IMR-90 (cell line): ENCODE data around the gene TBC1D22A. TPM values are rescaled to one million over a fixed set of nuclear protein-coding genes. Genes with fewer than 3 reads are reported as not detected.

ENCODE experiments used
- ATAC-seq: fragments of 200-7000 bp; cut with Tn5 transposase; 2 replicates; pipeline ENCODE4 v1.9.1; 2020; ENCODE audit warnings: low read depth, mild to moderate bottlenecking, moderate library complexity
- BruUV-seq: library from RNA; stranded (reverse); fragments of 400-500 nt; replicated peaks from 2 replicates; lab custom pipeline; 2021; lab: Mats Ljungman, UMichigan
- CTCF ChIA-PET: fragments of 300-600 bp; formaldehyde crosslinking; extraction: SDS; loops from one replicate; lab custom pipeline; 2021; ENCODE audit warnings: antibody characterized with exemption; lab: Yijun Ruan, JAX
- POLR2A ChIA-PET: fragments of 300-600 bp; sonication (Branson Sonifier 250); formaldehyde crosslinking; loops from one replicate; lab custom pipeline; 2022; ENCODE audit warnings: antibody characterized with exemption; ENCODE audit not compliant: unreplicated experiment; lab: Charles Lee
- DNase-seq: peaks from one replicate; pipeline ENCODE4 v3.0.0; 2013
- H2AFZ ChIP-seq: replicated peaks from 2 replicates; pipeline ENCODE3; 2013; ENCODE audit warnings: low read length, mild to moderate bottlenecking; ENCODE audit not compliant: poor library complexity
- H2AK5ac ChIP-seq: 2 replicates; pipeline ENCODE4 v1.6.1; 2013; ENCODE audit warnings: low read depth, low read length, inconsistent platforms
- H2AK9ac ChIP-seq: replicated peaks from 2 replicates; pipeline ENCODE3; 2013; ENCODE audit warnings: mild to moderate bottlenecking, low read depth, low read length, moderate library complexity; ENCODE audit not compliant: poor library complexity
- H2BK120ac ChIP-seq: 2 replicates; pipeline ENCODE4 v1.6.1; 2013; ENCODE audit warnings: low read depth, low read length, inconsistent platforms
- H2BK15ac ChIP-seq: 3 replicates; pipeline ENCODE4 v1.6.1; 2013; ENCODE audit warnings: low read depth, low read length, inconsistent platforms
- H2BK20ac ChIP-seq: 2 replicates; pipeline ENCODE4 v1.6.1; 2013; ENCODE audit warnings: low read depth, mild to moderate bottlenecking, inconsistent platforms, low read length, moderate library complexity
- H2BK5ac ChIP-seq: 2 replicates; pipeline ENCODE4 v1.6.1; 2013; ENCODE audit warnings: mild to moderate bottlenecking, low read depth, low read length, inconsistent platforms; ENCODE audit not compliant: poor library complexity, severe bottlenecking
- H3K14ac ChIP-seq: replicated peaks from 2 replicates; pipeline ENCODE4 v1.6.1; 2013; ENCODE audit warnings: low read depth, low read length, inconsistent platforms
- H3K18ac ChIP-seq: 2 replicates; pipeline ENCODE4 v1.6.1; 2013; ENCODE audit warnings: low read depth, low read length, control low read depth
- H3K23ac ChIP-seq: 2 replicates; pipeline ENCODE4 v1.6.1; 2013; ENCODE audit warnings: low read depth, low read length, inconsistent platforms
- H3K27ac ChIP-seq: 2 replicates; pipeline ENCODE4 v1.5.1; 2013; ENCODE audit warnings: mild to moderate bottlenecking, control low read depth, low read length; ENCODE audit not compliant: insufficient read depth
- H3K27me3 ChIP-seq: 2 replicates; pipeline ENCODE4 v1.6.1; 2013; ENCODE audit warnings: low read length; ENCODE audit not compliant: control insufficient read depth, insufficient read depth
- H3K36me3 ChIP-seq: 2 replicates; pipeline ENCODE4 v1.6.1; 2013; ENCODE audit warnings: low read length, mixed read lengths; ENCODE audit not compliant: control insufficient read depth, insufficient read depth
- H3K4ac ChIP-seq: 2 replicates; pipeline ENCODE4 v1.6.1; 2013; ENCODE audit warnings: low read depth, low read length, inconsistent platforms
- H3K4me1 ChIP-seq: 2 replicates; pipeline ENCODE4 v1.6.1; 2013; ENCODE audit warnings: low read length, mixed read lengths; ENCODE audit not compliant: control insufficient read depth, insufficient read depth
- H3K4me2 ChIP-seq: 2 replicates; pipeline ENCODE4 v1.6.1; 2013; ENCODE audit warnings: low read depth, mild to moderate bottlenecking, control low read depth, low read length, moderate library complexity
- H3K4me3 ChIP-seq: 2 replicates; pipeline ENCODE4 v1.5.1; 2013; ENCODE audit warnings: low read depth, mild to moderate bottlenecking, control low read depth, low read length, moderate library complexity; ENCODE audit not compliant: insufficient read depth
- H3K56ac ChIP-seq: 2 replicates; pipeline ENCODE4 v1.6.1; 2013; ENCODE audit warnings: low read length, inconsistent platforms; ENCODE audit not compliant: insufficient read depth; ENCODE audit errors: extremely low read depth
- H3K79me1 ChIP-seq, 2 experiments: 2 replicates each; pipeline ENCODE4 v1.6.1; 2013; ENCODE audit warnings: low read length in 2 of 2, inconsistent platforms in 1 of 2, low read depth in 1 of 2
- H3K9ac ChIP-seq: 2 replicates; pipeline ENCODE4 v1.6.1; 2013; ENCODE audit warnings: low read depth, low read length, control low read depth
- H3K9me1 ChIP-seq: 2 replicates; pipeline ENCODE4 v1.6.1; 2013; ENCODE audit warnings: low read length, inconsistent platforms; ENCODE audit not compliant: insufficient read depth
- H3K9me3 ChIP-seq: 2 replicates; pipeline ENCODE4 v1.6.1; 2013; ENCODE audit warnings: low read length; ENCODE audit not compliant: control insufficient read depth, insufficient read depth
- H4K20me1 ChIP-seq: 2 replicates; pipeline ENCODE4 v1.6.1; 2013; ENCODE audit warnings: low read length, inconsistent platforms; ENCODE audit not compliant: insufficient read depth
- H4K5ac ChIP-seq: 2 replicates; pipeline ENCODE4 v1.6.1; 2013; ENCODE audit warnings: mild to moderate bottlenecking, low read depth, low read length, control low read depth
- H4K8ac ChIP-seq, 2 experiments: 2 replicates each; pipeline ENCODE4 v1.6.1; 2013; ENCODE audit warnings: low read depth in 2 of 2, low read length in 2 of 2, control low read depth in 1 of 2, inconsistent platforms in 1 of 2
- H4K91ac ChIP-seq: 2 replicates; pipeline ENCODE4 v1.6.1; 2013; ENCODE audit warnings: low read depth, low read length, inconsistent platforms; ENCODE audit not compliant: insufficient read depth
- BHLHE40 ChIP-seq: fragments of 150-350 bp; IDR thresholded peaks from 2 replicates; pipeline ENCODE4 v1.6.1; 2016; ENCODE audit warnings: mild to moderate bottlenecking, low read depth, low read length
- WGBS, 2 experiments: methylation state at CpG; one replicate each; pipeline versions ENCODE4 v1.1.5 to v1.1.7; 2013; ENCODE audit warnings: missing lambda C conversion rate in 2 of 2; ENCODE audit not compliant: insufficient read length in 1 of 2; ENCODE audit errors: extremely low coverage in 2 of 2; 5-methylcytosine and 5-hydroxymethylcytosine counted together
- dilution Hi-C: fragments of 300-500 bp; cut with HindIII; formaldehyde crosslinking; loops from one replicate; pipeline ENCODE4 v1.14.3; 2018; ENCODE audit warnings: low sequenced_read_pairs; ENCODE audit not compliant: unreplicated experiment
- in situ Hi-C: fragments of 300-500 bp; cut with MboI; formaldehyde crosslinking; loops from 3 replicates; pipeline ENCODE4 v1.14.3; 2019; ENCODE audit warnings: low sequenced_read_pairs, inconsistent platforms, mixed read lengths
- intact Hi-C: fragments of 100-400 bp; cut with micrococcal nuclease; formaldehyde crosslinking; loops from 2 replicates; pipeline ENCODE4 v1.10.0; 2022
- polyA plus RNA-seq, 3 experiments: library from polyadenylated mRNA; depleted of rRNA; stranded (reverse); fragments of >200 nt; gene quantifications; 2 replicates each; pipeline ENCODE4 v1.2.3, GENCODE V29; 2012; ENCODE audit warnings: low replicate concordance in 1 of 3
- total RNA-seq: library from RNA; depleted of rRNA; stranded (reverse); fragments of >200 nt; gene quantifications from 2 replicates; pipeline ENCODE4 v1.2.3, GENCODE V29; 2012
- TF ChIP-seq, protein P1 (sequence below): conservative IDR thresholded peaks from 2 replicates; pipeline ENCODE4 v1.5.1; 2012; ENCODE audit warnings: mild to moderate bottlenecking, low read depth, low read length, improper control_type of control experiment

TBC1D22A gene
- total and polyA plus RNA-seq, 2 of the 4 experiments (the other 2 are of a cell fraction), result 9.0 to 16.7 TPM

- no peak overlapping the region for H2BK5ac ChIP-seq
- no peak overlapping the region for H3K4me3 ChIP-seq
- no peak overlapping the region for H3K18ac ChIP-seq
- no peak for TF ChIP-seq BHLHE40
- TF ChIP-seq, protein P1, sequence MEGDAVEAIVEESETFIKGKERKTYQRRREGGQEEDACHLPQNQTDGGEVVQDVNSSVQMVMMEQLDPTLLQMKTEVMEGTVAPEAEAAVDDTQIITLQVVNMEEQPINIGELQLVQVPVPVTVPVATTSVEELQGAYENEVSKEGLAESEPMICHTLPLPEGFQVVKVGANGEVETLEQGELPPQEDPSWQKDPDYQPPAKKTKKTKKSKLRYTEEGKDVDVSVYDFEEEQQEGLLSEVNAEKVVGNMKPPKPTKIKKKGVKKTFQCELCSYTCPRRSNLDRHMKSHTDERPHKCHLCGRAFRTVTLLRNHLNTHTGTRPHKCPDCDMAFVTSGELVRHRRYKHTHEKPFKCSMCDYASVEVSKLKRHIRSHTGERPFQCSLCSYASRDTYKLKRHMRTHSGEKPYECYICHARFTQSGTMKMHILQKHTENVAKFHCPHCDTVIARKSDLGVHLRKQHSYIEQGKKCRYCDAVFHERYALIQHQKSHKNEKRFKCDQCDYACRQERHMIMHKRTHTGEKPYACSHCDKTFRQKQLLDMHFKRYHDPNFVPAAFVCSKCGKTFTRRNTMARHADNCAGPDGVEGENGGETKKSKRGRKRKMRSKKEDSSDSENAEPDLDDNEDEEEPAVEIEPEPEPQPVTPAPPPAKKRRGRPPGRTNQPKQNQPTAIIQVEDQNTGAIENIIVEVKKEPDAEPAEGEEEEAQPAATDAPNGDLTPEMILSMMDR, result no peak
- H3K56ac ChIP-seq, result no peak overlapping the region
- H4K8ac ChIP-seq, result no peak overlapping the region
- no peak overlapping the region for H2AFZ ChIP-seq
- H2BK20ac ChIP-seq, result no peak overlapping the region
- intact Hi-C loops, result no loop called here
- dilution Hi-C loops, result no loop called here
- peaks cover 14% of the 10 kb centered on the region for H3K9me1 ChIP-seq
- 98% methylated on average over 7 of the region's 17 CpGs; no CpG with 5 or more reads in 1 of the 2 experiments for WGBS, 2 experiments
- peaks cover 15% of the 10 kb centered on the region for H3K4me1 ChIP-seq
- no peak overlapping the region for H2AK9ac ChIP-seq
- H3K4ac ChIP-seq, result no peak overlapping the region
- no peak overlapping the region for H4K5ac ChIP-seq
- H2BK120ac ChIP-seq, result no peak overlapping the region
- H3K14ac ChIP-seq, result no peak overlapping the region
- H3K9me3 ChIP-seq, result no peaks in the 10 kb centered on the region
- no peak overlapping the region for H3K4me2 ChIP-seq
- no peaks in the 10 kb centered on the region; the same call in 1 of the 2 replicates for H4K20me1 ChIP-seq
- H2AK5ac ChIP-seq, result no peak overlapping the region
- no peak overlapping the region for H3K9ac ChIP-seq
- no peak overlapping the region for H3K23ac ChIP-seq
- BruUV-seq, result no TSS peak
- in situ Hi-C loops, result no loop called here
- H2BK15ac ChIP-seq, result no peak overlapping the region
- 0 out of 4 replicates have a peak, but pooled peaks cover 0 to 6% of the 10 kb centered on the region in 2 experiments for H3K79me1 ChIP-seq
- no peak overlapping the region for H3K27ac ChIP-seq
- CTCF ChIA-PET, result no interaction called here
- DNase-seq, result no peak
- peaks cover 2% of the 10 kb centered on the region; the same call in 1 of the 2 replicates for H3K36me3 ChIP-seq
- POLR2A ChIA-PET, result no interaction called here
- no peaks in the 10 kb centered on the region for H3K27me3 ChIP-seq
- H4K91ac ChIP-seq, result no peak overlapping the region
- ATAC-seq, result no peak
Observed at GRCh38 chr22:47112994-47113852, 350.8 kb downstream of the TBC1D22A start.
